Adrenal gland (tissue), 5 donors: Measurements from ENCODE around the gene CCDC177.

ENCODE experiments used
- CTCF ChIP-seq, 6 experiments: fragments of 450-650 bp in 4 of 6; fragments of 200-600 bp in 2 of 6; sonication (generic) in 1 of 6; IDR thresholded peaks; 1 replicate in 5 of 6; 2 replicates in 1 of 6; pipeline versions ENCODE4 v1.5.1 to v1.8.0; 2016 to 2021; ENCODE audit warnings: antibody characterized with exemption in 6 of 6, mild to moderate bottlenecking in 2 of 6, moderate library complexity in 1 of 6
- POLR2A ChIP-seq, 2 donors: fragments of 450-650 bp; IDR thresholded peaks; one replicate each; pipeline ENCODE4 v1.6.1; 2017; ENCODE audit warnings: antibody characterized with exemption in 2 of 2, mild to moderate bottlenecking in 2 of 2, moderate library complexity in 1 of 2
- donor health status: DM: no; HTN: no; CAD: no.

- TF ChIP-seq CTCF (IDR thresholded peaks at IDR 0.05) = no peak
- no peak for TF ChIP-seq POLR2A (IDR thresholded peaks at IDR 0.05)
Observed at GRCh38 chr14:69593018-69593677, 18.5 kb upstream of the CCDC177 start.
